HCT116 (cell line): Measurements from ENCODE around the gene STOML2. TPM values are rescaled to one million over a fixed set of nuclear protein-coding genes. Genes with fewer than 3 reads are reported as not detected.

Experiments used
- ATAC-seq: fragments of 200-7000 bp; cut with Tn5 transposase; 2 replicates; pipeline ENCODE4 v1.9.1; 2020; ENCODE audit warnings: mild to moderate bottlenecking, moderate library complexity
- BruUV-seq: library from RNA; stranded (reverse); fragments of 400-500 nt; replicated peaks from 2 replicates; lab custom pipeline; 2021; lab: Mats Ljungman, UMichigan
- CTCF ChIA-PET: fragments of 300-600 bp; sonication (Branson Sonifier 250); formaldehyde crosslinking; loops from one replicate; lab custom pipeline; 2021; ENCODE audit warnings: antibody characterized with exemption; lab: Charles Lee
- POLR2A ChIA-PET: fragments of 300-600, 350-600 bp; sonication (Branson Sonifier 250); formaldehyde crosslinking; loops from one replicate; lab custom pipeline; 2021; ENCODE audit warnings: antibody characterized with exemption; lab: Charles Lee
- RAD21 ChIA-PET, 2 experiments: fragments of 300-600 bp; sonication (Branson Sonifier 250); formaldehyde crosslinking; loops; one replicate each; lab custom pipeline; 2023; ENCODE audit warnings: low total read pairs in 2 of 2; ENCODE audit not compliant: uncharacterized antibody in 2 of 2, unreplicated experiment in 2 of 2, low non-redundant PET in 1 of 2; lab: Charles Lee
- DNase-seq: peaks from one replicate; pipeline ENCODE4 v3.0.0-alpha.2; 2010; ENCODE audit warnings: low read depth, low spot score
- H2AFZ ChIP-seq: fragments of 200-600 bp; shearing (Covaris generic), sonication (generic); 2 replicates; pipeline ENCODE4 v1.6.1; 2017; ENCODE audit warnings: low read depth, mixed run types, mixed read lengths, antibody characterized with exemption, low read length; ENCODE audit not compliant: poor library complexity, severe bottlenecking
- H3K27ac ChIP-seq: 2 replicates; pipeline ENCODE4 v1.5.1; 2012; ENCODE audit warnings: low read depth, low read length
- H3K27me3 ChIP-seq: fragments of 200-600 bp; sonication (generic); 2 replicates; pipeline ENCODE4 v1.6.1; 2016; ENCODE audit warnings: mixed run types, low read length, mixed read lengths; ENCODE audit not compliant: insufficient read depth
- H3K36me3 ChIP-seq, 2 experiments: fragments of 200-500 bp in 1 of 2; fragments of 200-600 bp in 1 of 2; sonication (Bioruptor generic) in 1 of 2; sonication (generic) in 1 of 2; 2 replicates each; pipeline versions ENCODE4 v1.5.1 to v1.6.1; 2014 to 2016; ENCODE audit warnings: low read length in 2 of 2, inconsistent platforms in 1 of 2, mixed read lengths in 1 of 2, mixed run types in 1 of 2; ENCODE audit not compliant: insufficient read depth in 2 of 2, control insufficient read depth in 1 of 2
- H3K4me1 ChIP-seq, 2 experiments: fragments of 200-600 bp in 1 of 2; sonication (generic) in 1 of 2; 2 replicates each; pipeline versions ENCODE4 v1.5.1 to v1.6.1; 2012 to 2017; ENCODE audit warnings: low read length in 2 of 2, inconsistent platforms in 1 of 2, mild to moderate bottlenecking in 1 of 2, mixed read lengths in 1 of 2, mixed run types in 1 of 2, moderate library complexity in 1 of 2; ENCODE audit not compliant: insufficient read depth in 2 of 2, control insufficient read depth in 1 of 2
- H3K4me2 ChIP-seq: fragments of 200-600 bp; sonication (generic); 2 replicates; pipeline ENCODE4 v1.6.1; 2017; ENCODE audit warnings: mixed run types, low read length, mixed read lengths
- H3K4me3 ChIP-seq, 2 experiments: fragments of 200-600 bp in 1 of 2; sonication (generic) in 1 of 2; replicated peaks in 1 of 2; 2 replicates each; pipeline ENCODE4 v1.5.1; 2011 to 2016; ENCODE audit warnings: low read length in 2 of 2, control low read depth in 1 of 2, low read depth in 1 of 2, mild to moderate bottlenecking in 1 of 2, mixed read lengths in 1 of 2, mixed run types in 1 of 2
- H3K79me2 ChIP-seq: fragments of 200-600 bp; sonication (generic); 2 replicates; pipeline ENCODE4 v1.6.1; 2017; ENCODE audit warnings: mild to moderate bottlenecking, mixed run types, low read length, moderate library complexity, mixed read lengths; ENCODE audit not compliant: insufficient read depth
- H3K9ac ChIP-seq: fragments of 200-600 bp; sonication (generic); 2 replicates; pipeline ENCODE4 v1.6.1; 2016; ENCODE audit warnings: low read length, mixed read lengths
- H3K9me2 ChIP-seq: fragments of 200-600 bp; sonication (generic), shearing (Covaris generic); 2 replicates; pipeline ENCODE4 v1.6.1; 2017; ENCODE audit warnings: mixed run types, mild to moderate bottlenecking, moderate library complexity; ENCODE audit not compliant: insufficient read depth
- H3K9me3 ChIP-seq, 2 experiments: fragments of 200-500 bp in 1 of 2; fragments of 200-600 bp in 1 of 2; sonication (Bioruptor generic) in 1 of 2; sonication (generic) in 1 of 2; 2 replicates each; pipeline ENCODE4 v1.6.1; 2014 to 2017; ENCODE audit warnings: low read length in 2 of 2, mixed read lengths in 2 of 2, inconsistent platforms in 1 of 2, low read depth in 1 of 2, mild to moderate bottlenecking in 1 of 2, mixed run types in 1 of 2, moderate library complexity in 1 of 2; ENCODE audit not compliant: control insufficient read depth in 1 of 2, insufficient read depth in 1 of 2
- H4K20me1 ChIP-seq: fragments of 200-600 bp; sonication (generic), shearing (Covaris generic); 2 replicates; pipeline ENCODE4 v1.6.1; 2017; ENCODE audit warnings: mixed run types, mild to moderate bottlenecking, moderate library complexity; ENCODE audit not compliant: insufficient read depth
- ELF1 ChIP-seq: IDR thresholded peaks from 2 replicates; pipeline ENCODE4 v1.6.1; 2012; ENCODE audit warnings: low read depth, borderline replicate concordance
- JUND ChIP-seq: IDR thresholded peaks from 2 replicates; pipeline ENCODE4 v1.6.1; 2012
- POLR2A ChIP-seq: IDR thresholded peaks from 2 replicates; pipeline ENCODE4 v1.7.0; 2011; ENCODE audit warnings: borderline replicate concordance; ENCODE audit not compliant: insufficient read depth, insufficient read length; ENCODE audit errors: extremely low read depth
- RAD21 ChIP-seq: IDR thresholded peaks from 2 replicates; pipeline ENCODE4 v1.6.1; 2012; ENCODE audit warnings: low read depth, mild to moderate bottlenecking
- SP1 ChIP-seq: IDR thresholded peaks from 2 replicates; pipeline ENCODE4 v1.6.1; 2012; ENCODE audit warnings: low read depth
- TCF7L2 ChIP-seq: IDR thresholded peaks from 2 replicates; pipeline ENCODE4 v1.7.0; 2011; ENCODE audit warnings: borderline replicate concordance, inconsistent platforms; ENCODE audit not compliant: insufficient read depth, insufficient read length; ENCODE audit errors: extremely low read depth
- ZFX ChIP-seq: fragments of 450-650 bp; IDR thresholded peaks from 2 replicates; pipeline ENCODE4 v1.6.1; 2017
- intact Hi-C: fragments of 100-400 bp; cut with micrococcal nuclease; formaldehyde crosslinking; loops from 2 replicates; pipeline ENCODE4 v1.10.0; 2022
- total RNA-seq: library from RNA; stranded (reverse); gene quantifications from one replicate; pipeline ENCODE4 v1.2.1, GENCODE V29; 2021; ENCODE audit not compliant: unreplicated experiment
- TF ChIP-seq, protein P1 (sequence below): IDR thresholded peaks from 2 replicates; pipeline ENCODE4 v1.6.1; 2011; ENCODE audit warnings: mild to moderate bottlenecking, low read length, moderate library complexity; ENCODE audit not compliant: insufficient replicate concordance; ENCODE audit errors: extremely low read depth

The STOML2 gene
- total RNA-seq, 1 experiment from 2014 or later: 245 TPM

DNA sequence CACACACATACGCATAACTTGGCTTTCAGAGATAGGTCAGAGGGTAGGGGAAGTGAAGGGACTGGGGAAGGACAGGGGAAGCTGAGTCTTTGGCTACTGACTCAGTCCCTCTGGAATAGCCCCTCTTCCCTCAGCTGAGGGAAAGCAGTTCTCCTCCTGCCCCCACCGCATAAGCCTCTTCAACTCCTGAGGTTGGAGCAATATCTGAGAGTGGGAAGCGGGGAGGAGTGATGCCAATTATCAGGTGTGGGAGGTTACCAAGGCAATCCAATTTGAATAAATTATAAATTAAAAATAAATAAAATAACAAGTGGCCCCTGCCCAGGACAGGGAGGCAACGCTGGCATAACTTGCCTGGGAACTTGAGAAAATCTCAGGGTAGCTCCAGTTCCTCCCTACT, 1.7 kb upstream of the STOML2 start:
- no peak for DNase-seq
- Histone ChIP-seq H3K4me2 (no peak overlapping the region), H3K9me3 (no peaks in the 10 kb centered on the region), H3K4me1 (peaks cover 9 to 23% of the 10 kb centered on the region in 2 experiments), H3K9me2 (no peaks in the 10 kb centered on the region), H3K36me3 (peaks cover 17 to 22% of the 10 kb centered on the region in 2 experiments), H2AFZ (no peak overlapping the region), H4K20me1 (no peaks in the 10 kb centered on the region), H3K79me2 (peaks cover 30% of the 10 kb centered on the region), H3K4me3 (no peak overlapping the region), H3K27ac (no peak overlapping the region), H3K27me3 (no peaks in the 10 kb centered on the region), H3K9ac (no peak overlapping the region)
- ATAC-seq: no peak
- ChIA-PET CTCF (interaction anchor here (1.9 kb wide), 1 partner anchor 12 kb away, joined by 10 read pairs; the partner anchor contains the start of gene ATOSB), RAD21 (no interaction called here), POLR2A (no interaction called here)
- TF ChIP-seq TCF7L2 (no peak), SP1 (no peak), POLR2A (no peak), ZFX (no peak), RAD21 (no peak), ELF1 (no peak), JUND (no peak)
- TF ChIP-seq, protein P1, sequence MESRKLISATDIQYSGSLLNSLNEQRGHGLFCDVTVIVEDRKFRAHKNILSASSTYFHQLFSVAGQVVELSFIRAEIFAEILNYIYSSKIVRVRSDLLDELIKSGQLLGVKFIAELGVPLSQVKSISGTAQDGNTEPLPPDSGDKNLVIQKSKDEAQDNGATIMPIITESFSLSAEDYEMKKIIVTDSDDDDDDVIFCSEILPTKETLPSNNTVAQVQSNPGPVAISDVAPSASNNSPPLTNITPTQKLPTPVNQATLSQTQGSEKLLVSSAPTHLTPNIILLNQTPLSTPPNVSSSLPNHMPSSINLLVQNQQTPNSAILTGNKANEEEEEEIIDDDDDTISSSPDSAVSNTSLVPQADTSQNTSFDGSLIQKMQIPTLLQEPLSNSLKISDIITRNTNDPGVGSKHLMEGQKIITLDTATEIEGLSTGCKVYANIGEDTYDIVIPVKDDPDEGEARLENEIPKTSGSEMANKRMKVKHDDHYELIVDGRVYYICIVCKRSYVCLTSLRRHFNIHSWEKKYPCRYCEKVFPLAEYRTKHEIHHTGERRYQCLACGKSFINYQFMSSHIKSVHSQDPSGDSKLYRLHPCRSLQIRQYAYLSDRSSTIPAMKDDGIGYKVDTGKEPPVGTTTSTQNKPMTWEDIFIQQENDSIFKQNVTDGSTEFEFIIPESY: no peak
- no TSS peak for BruUV-seq
- intact Hi-C loops: no loop called here
